H1 (cell line): Measurements from ENCODE around the gene EBLN2. TPM values are rescaled to one million over a fixed set of nuclear protein-coding genes. Genes with fewer than 3 reads are reported as not detected.

Source experiments
- CTCF ChIA-PET: fragments of 300-600 bp; sonication (Branson Sonifier 250); formaldehyde crosslinking; loops from one replicate; lab custom pipeline; 2021; ENCODE audit not compliant: partially characterized antibody; lab: Charles Lee
- POLR2A ChIA-PET: fragments of 300-600 bp; sonication (Branson Sonifier 250); formaldehyde crosslinking; loops from one replicate; lab custom pipeline; 2021; ENCODE audit warnings: inconsistent platforms; ENCODE audit not compliant: partially characterized antibody; lab: Charles Lee
- DNase-seq, 2 experiments: peaks; one replicate each; pipeline versions ENCODE4 v3.0.0 to v3.0.0-alpha.2; 2010 to 2022; ENCODE audit warnings: low spot score in 2 of 2, low read depth in 1 of 2, mixed read lengths in 1 of 2
- FAIRE-seq: peaks from 2 replicates; lab custom pipeline; 2011; peaks lifted over from hg19 to GRCh38; lab: Jason Lieb, UNC
- H2AFZ ChIP-seq: 2 replicates; pipeline ENCODE4 v1.8.1; 2012; ENCODE audit warnings: low read length, inconsistent platforms
- H2AK5ac ChIP-seq: 2 replicates; pipeline ENCODE4 v1.6.1; 2013; ENCODE audit warnings: low read depth, low read length
- H2BK120ac ChIP-seq: replicated peaks from 2 replicates; pipeline ENCODE3; 2013; ENCODE audit warnings: low read depth, low read length, inconsistent platforms
- H2BK12ac ChIP-seq: 2 replicates; pipeline ENCODE4 v1.6.1; 2013; ENCODE audit warnings: low read depth, low read length
- H2BK15ac ChIP-seq: 2 replicates; pipeline ENCODE4 v1.6.1; 2013; ENCODE audit warnings: low read length
- H2BK20ac ChIP-seq: 2 replicates; pipeline ENCODE4 v1.6.1; 2013; ENCODE audit warnings: low read length
- H2BK5ac ChIP-seq: 2 replicates; pipeline ENCODE4 v1.6.1; 2013; ENCODE audit warnings: low read depth, low read length
- H3K14ac ChIP-seq: 2 replicates; pipeline ENCODE4 v1.6.1; 2013; ENCODE audit warnings: inconsistent platforms; ENCODE audit not compliant: insufficient read length
- H3K18ac ChIP-seq: 2 replicates; pipeline ENCODE4 v1.6.1; 2013; ENCODE audit warnings: low read length; ENCODE audit errors: extremely low read depth
- H3K23ac ChIP-seq: 2 replicates; pipeline ENCODE4 v1.6.1; 2013; ENCODE audit warnings: inconsistent platforms; ENCODE audit not compliant: insufficient read length
- H3K23me2 ChIP-seq: 2 replicates; pipeline ENCODE4 v1.6.1; 2013; ENCODE audit warnings: low read depth, low read length
- H3K27ac ChIP-seq: 2 replicates; pipeline ENCODE4 v1.6.1; 2011; ENCODE audit warnings: low read depth, low read length, inconsistent platforms
- H3K27me3 ChIP-seq, 4 experiments: replicated peaks in 1 of 4; 1 replicate in 1 of 4; 2 replicates in 3 of 4; pipeline versions ENCODE4 v1.6.1 to v1.8.1; 2011 to 2013; ENCODE audit warnings: low read length in 3 of 4, mild to moderate bottlenecking in 3 of 4, inconsistent platforms in 2 of 4, mixed read lengths in 2 of 4, moderate library complexity in 1 of 4; ENCODE audit not compliant: control insufficient read depth in 3 of 4, insufficient read depth in 3 of 4; ENCODE audit errors: extremely low read depth in 1 of 4
- H3K36me3 ChIP-seq, 4 experiments: 2 replicates each; pipeline versions ENCODE4 v1.6.1 to v1.8.1; 2011 to 2013; ENCODE audit warnings: mild to moderate bottlenecking in 4 of 4, low read length in 3 of 4, moderate library complexity in 2 of 4, control low read depth in 1 of 4, inconsistent platforms in 1 of 4; ENCODE audit not compliant: insufficient read depth in 4 of 4, control insufficient read depth in 2 of 4
- H3K4ac ChIP-seq: replicated peaks from 2 replicates; pipeline ENCODE3; 2013; ENCODE audit warnings: low read length, low read depth, mixed read lengths, inconsistent platforms; ENCODE audit not compliant: insufficient read length
- H3K4me1 ChIP-seq, 4 experiments: replicated peaks in 1 of 4; 1 replicate in 1 of 4; 2 replicates in 3 of 4; pipeline versions ENCODE4 v1.6.1 to v1.8.1; 2011 to 2013; ENCODE audit warnings: low read length in 3 of 4, inconsistent platforms in 2 of 4, mixed read lengths in 1 of 4; ENCODE audit not compliant: insufficient read depth in 4 of 4, control insufficient read depth in 3 of 4
- H3K4me2 ChIP-seq, 2 experiments: 2 replicates each; pipeline versions ENCODE4 v1.6.1 to v1.8.1; 2011 to 2013; ENCODE audit warnings: low read depth in 2 of 2, low read length in 2 of 2, control low read depth in 1 of 2, inconsistent platforms in 1 of 2, mild to moderate bottlenecking in 1 of 2; ENCODE audit not compliant: insufficient read depth in 1 of 2
- H3K4me3 ChIP-seq, 4 experiments: fragments of 200-600, 300-600 bp in 1 of 4; sonication (generic), shearing (Covaris generic), sonication (Bioruptor Twin) in 1 of 4; 2 replicates each; pipeline versions ENCODE4 v1.5.1 to v1.8.1; 2011 to 2016; ENCODE audit warnings: low read length in 4 of 4, low read depth in 3 of 4, control low read depth in 2 of 4, inconsistent platforms in 2 of 4, mild to moderate bottlenecking in 2 of 4, mixed read lengths in 1 of 4, moderate library complexity in 1 of 4; ENCODE audit not compliant: insufficient read depth in 2 of 4; ENCODE audit errors: extremely low read depth in 1 of 4
- H3K56ac ChIP-seq: replicated peaks from 2 replicates; pipeline ENCODE3; 2013; ENCODE audit warnings: low read depth, mild to moderate bottlenecking, mixed read lengths, low read length, inconsistent platforms; ENCODE audit not compliant: insufficient read length
- H3K79me1 ChIP-seq: 2 replicates; pipeline ENCODE4 v1.6.1; 2013; ENCODE audit warnings: low read depth, low read length, control low read depth
- H3K79me2 ChIP-seq, 2 experiments: 2 replicates each; pipeline versions ENCODE4 v1.6.1 to v1.8.1; 2012 to 2013; ENCODE audit warnings: low read length in 2 of 2, mild to moderate bottlenecking in 2 of 2, inconsistent platforms in 1 of 2; ENCODE audit not compliant: insufficient read depth in 2 of 2, control insufficient read depth in 1 of 2
- H3K9ac ChIP-seq, 4 experiments: replicated peaks in 1 of 4; 1 replicate in 1 of 4; 2 replicates in 3 of 4; pipeline versions ENCODE4 v1.6.1 to v1.8.1; 2011 to 2013; ENCODE audit warnings: low read depth in 3 of 4, low read length in 3 of 4, control low read depth in 2 of 4, mild to moderate bottlenecking in 2 of 4, moderate library complexity in 2 of 4, inconsistent platforms in 1 of 4; ENCODE audit errors: extremely low read depth in 1 of 4
- H3K9me3 ChIP-seq, 2 experiments: 2 replicates each; pipeline versions ENCODE4 v1.6.1 to v1.8.1; 2012 to 2013; ENCODE audit warnings: mild to moderate bottlenecking in 2 of 2, moderate library complexity in 2 of 2, control low read depth in 1 of 2, inconsistent platforms in 1 of 2, low read depth in 1 of 2, low read length in 1 of 2, mixed read lengths in 1 of 2; ENCODE audit not compliant: insufficient read depth in 2 of 2
- H4K20me1 ChIP-seq, 2 experiments: replicated peaks in 1 of 2; 2 replicates each; pipeline versions ENCODE3 to v1.8.1; 2011 to 2013; ENCODE audit warnings: inconsistent platforms in 2 of 2, low read length in 2 of 2, mild to moderate bottlenecking in 1 of 2; ENCODE audit not compliant: insufficient read depth in 2 of 2, control insufficient read depth in 1 of 2
- H4K5ac ChIP-seq: 2 replicates; pipeline ENCODE4 v1.6.1; 2013; ENCODE audit warnings: low read length, low read depth, mixed read lengths, inconsistent platforms; ENCODE audit not compliant: insufficient read length
- H4K8ac ChIP-seq: 2 replicates; pipeline ENCODE4 v1.8.0; 2013; ENCODE audit warnings: mild to moderate bottlenecking, moderate library complexity, low read length, inconsistent platforms; ENCODE audit not compliant: insufficient read depth; ENCODE audit errors: extremely low read depth
- H4K91ac ChIP-seq: replicated peaks from 2 replicates; pipeline ENCODE3; 2013; ENCODE audit warnings: low read length, mixed read lengths, inconsistent platforms; ENCODE audit not compliant: insufficient read length
- GABPA ChIP-seq: IDR thresholded peaks from 2 replicates; pipeline ENCODE4 v1.6.1; 2011; ENCODE audit warnings: mild to moderate bottlenecking, low read length, moderate library complexity, borderline replicate concordance; ENCODE audit not compliant: insufficient read depth
- WGBS, 2 experiments: shearing (Covaris generic) in 1 of 2; methylation state at CpG; one replicate each; pipeline versions ENCODE4 v1.1.6 to v1.1.7; 2013 to 2015; ENCODE audit warnings: low lambda C conversion rate in 2 of 2, mixed read lengths in 2 of 2, inconsistent platforms in 1 of 2, low coverage in 1 of 2, missing lambda C conversion rate in 1 of 2; ENCODE audit not compliant: insufficient replicate concordance in 2 of 2, insufficient coverage in 1 of 2, insufficient read length in 1 of 2; ENCODE audit errors: extremely low coverage in 1 of 2, missing lambda C conversion rate in 1 of 2; 5-methylcytosine and 5-hydroxymethylcytosine counted together
- polyA plus RNA-seq, 7 experiments: library from polyadenylated mRNA; depleted of rRNA in 3 of 7; stranded (reverse) in 5 of 7; unstranded in 2 of 7; fragments of >200 nt in 5 of 7; fragments of 200-250 nt in 2 of 7; gene quantifications; 1 replicate in 5 of 7; 2 replicates in 1 of 7; 4 replicates in 1 of 7; pipeline versions ENCODE4 v1.2.1 to v1.2.3, GENCODE V29; 2011 to 2013; ENCODE audit warnings: missing spikeins in 2 of 7, mixed read lengths in 2 of 7
- total RNA-seq: library from RNA; stranded (reverse); fragmentation: NEBNext Ultra II Directional; extraction: Animal tissue kit (Norgen Biotek cat#: 25700); gene quantifications from 2 replicates; pipeline ENCODE4 v1.2.1, GENCODE V29; 2021

EBLN2 gene
- total and polyA plus RNA-seq, 2 of the 8 experiments (the other 6 are each of a cell fraction or from before 2014, with no cell fraction given) = 1.9 to 3.8 TPM

DNA sequence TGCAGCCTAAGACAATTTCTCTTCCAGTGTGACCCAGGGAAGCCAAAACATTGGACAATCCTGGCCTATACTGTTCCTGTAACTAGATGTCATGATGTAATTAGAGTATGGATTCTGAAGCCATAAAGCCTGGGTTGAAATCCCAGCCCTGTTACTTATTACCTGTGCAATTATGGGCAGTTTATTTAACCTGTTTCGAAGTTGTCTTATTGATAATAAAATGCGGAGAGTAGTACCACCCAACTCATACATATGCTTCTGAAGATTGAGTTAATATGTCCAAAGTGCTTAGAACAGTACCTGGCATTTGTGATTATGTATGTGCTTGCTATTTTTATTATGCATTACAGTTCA is 34.7 kb upstream of the EBLN2 start:
- H3K4me2 ChIP-seq = no peak overlapping the region
- no peak overlapping the region for H3K14ac ChIP-seq
- H3K4me3 ChIP-seq = no peak overlapping the region
- no peak overlapping the region for H2BK12ac ChIP-seq
- H2BK20ac ChIP-seq = no peak overlapping the region
- no peak overlapping the region for H3K18ac ChIP-seq
- no peak overlapping the region for H4K5ac ChIP-seq
- no peak overlapping the region for H2BK15ac ChIP-seq
- ChIA-PET POLR2A (interaction anchor here (0.7 to 2.3 kb wide), 2 partner anchors 17 to 91 kb away, joined by 3 to 8 read pairs; no protein-coding TSS in a partner anchor), CTCF (interaction anchor here (0.7 to 2.3 kb wide), 4 partner anchors 8 to 254 kb away, joined by 3 to 8 read pairs (median 4); no protein-coding TSS in a partner anchor)
- H3K27ac ChIP-seq = no peak overlapping the region
- no peaks in the 10 kb centered on the region for H3K9me3 ChIP-seq
- no peak overlapping the region for H4K8ac ChIP-seq
- H2AFZ ChIP-seq = no peak overlapping the region
- no peak overlapping the region for H4K91ac ChIP-seq
- H3K4me1 ChIP-seq = peaks cover 0 to 9% (median 6%) of the 10 kb centered on the region in 4 experiments; a peak in 6 of 7 replicates
- no peak overlapping the region for H2BK5ac ChIP-seq
- no peak overlapping the region for H3K23ac ChIP-seq
- FAIRE-seq = no peak
- H4K20me1 ChIP-seq = peaks cover 9 to 16% of the 10 kb centered on the region in 2 experiments
- no peaks in the 10 kb centered on the region for H3K36me3 ChIP-seq
- no peak overlapping the region for H3K56ac ChIP-seq
- WGBS, 2 experiments = 90% methylated on average over 2 of the region's 2 CpGs; no CpG with 5 or more reads in 1 of the 2 experiments
- H3K27me3 ChIP-seq = no peaks in the 10 kb centered on the region
- H2AK5ac ChIP-seq = no peak overlapping the region
- no peak overlapping the region for H2BK120ac ChIP-seq
- no peaks in the 10 kb centered on the region; the same call in 1 of the 2 replicates for H3K23me2 ChIP-seq
- no peak overlapping the region for H3K4ac ChIP-seq
- no peak overlapping the region for H3K9ac ChIP-seq
- peaks cover 41 to 100% of the 10 kb centered on the region in 2 experiments for H3K79me2 ChIP-seq
- H3K79me1 ChIP-seq = peaks cover 8% of the 10 kb centered on the region
- no peak for DNase-seq
- TF ChIP-seq GABPA = no peak
